ENCODE results near the gene ELFN2.

Gene ELFN2

GRCh38 chr22:37425800-37426705, 1.2 kb downstream of the ELFN2 start:
- TF ChIP-seq TCF12 (IDR thresholded peaks at IDR 0.05; ENCODE audit: low read depth): no peak
- no peak for TF ChIP-seq CEBPB (IDR thresholded peaks at IDR 0.05)
- TF ChIP-seq MAX (IDR thresholded peaks at IDR 0.05): no peak
- TF ChIP-seq FOXM1 (IDR thresholded peaks at IDR 0.05; ENCODE audit: borderline replicate concordance, low read depth): no peak

GRCh38 chr22:37425369-37425768, 1.9 kb downstream of the ELFN2 start:
- TF ChIP-seq NFIC (IDR thresholded peaks at IDR 0.05) (no peak), TCF12 (IDR thresholded peaks at IDR 0.05; ENCODE audit: low read depth) (no peak), YY1 (IDR thresholded peaks at IDR 0.05; ENCODE audit: low read depth) (no peak), ZBTB7A (IDR thresholded peaks at IDR 0.05; ENCODE audit: low read depth) (no peak), TEAD4 (IDR thresholded peaks at IDR 0.05) (no peak), RAD21 (IDR thresholded peaks at IDR 0.05; ENCODE audit: low read depth) (no peak), MAX (IDR thresholded peaks at IDR 0.05) (no peak), CREB1 (IDR thresholded peaks at IDR 0.05; ENCODE audit: low read depth) (no peak), USF1 (IDR thresholded peaks at IDR 0.05) (no peak), REST (IDR thresholded peaks at IDR 0.05; ENCODE audit: low read depth) (no peak), TAF1 (IDR thresholded peaks at IDR 0.05; ENCODE audit: low read depth) (no peak), CEBPB (IDR thresholded peaks at IDR 0.05) (no peak), FOXM1 (IDR thresholded peaks at IDR 0.05; ENCODE audit: borderline replicate concordance, low read depth) (no peak), EGR1 (IDR thresholded peaks at IDR 0.05) (no peak), EP300 (IDR thresholded peaks at IDR 0.05; ENCODE audit: borderline replicate concordance) (no peak)

GRCh38 chr22:37423283-37423682, 4.0 kb downstream of the ELFN2 start:
- no peak for TF ChIP-seq EP300 (IDR thresholded peaks at IDR 0.05; ENCODE audit: borderline replicate concordance)
- TF ChIP-seq TAF1 (IDR thresholded peaks at IDR 0.05; ENCODE audit: low read depth): no peak
- TF ChIP-seq CREB1 (IDR thresholded peaks at IDR 0.05; ENCODE audit: low read depth): no peak
- no peak for TF ChIP-seq TEAD4 (IDR thresholded peaks at IDR 0.05)
- no peak for TF ChIP-seq CEBPB (IDR thresholded peaks at IDR 0.05)
- TF ChIP-seq REST (IDR thresholded peaks at IDR 0.05; ENCODE audit: low read depth): no peak
- TF ChIP-seq TCF12 (IDR thresholded peaks at IDR 0.05; ENCODE audit: low read depth): no peak
- no peak for TF ChIP-seq MAX (IDR thresholded peaks at IDR 0.05)
- TF ChIP-seq RAD21 (IDR thresholded peaks at IDR 0.05; ENCODE audit: low read depth): no peak
- no peak for TF ChIP-seq EGR1 (IDR thresholded peaks at IDR 0.05)
- TF ChIP-seq USF1 (IDR thresholded peaks at IDR 0.05): no peak
- TF ChIP-seq ZBTB7A (IDR thresholded peaks at IDR 0.05; ENCODE audit: low read depth): no peak
- TF ChIP-seq YY1 (IDR thresholded peaks at IDR 0.05; ENCODE audit: low read depth): no peak
- no peak for TF ChIP-seq NFIC (IDR thresholded peaks at IDR 0.05)
- no peak for TF ChIP-seq FOXM1 (IDR thresholded peaks at IDR 0.05; ENCODE audit: borderline replicate concordance, low read depth)

GRCh38 chr22:37421468-37421877, 5.8 kb downstream of the ELFN2 start:
- TF ChIP-seq CREB1 (IDR thresholded peaks at IDR 0.05; ENCODE audit: low read depth) (no peak), YY1 (IDR thresholded peaks at IDR 0.05; ENCODE audit: low read depth) (no peak), ZBTB7A (IDR thresholded peaks at IDR 0.05; ENCODE audit: low read depth) (no peak)

GRCh38 chr22:37420686-37421467, 6.4 kb downstream of the ELFN2 start:
- TF ChIP-seq ZBTB7A (IDR thresholded peaks at IDR 0.05; ENCODE audit: low read depth): no peak
- TF ChIP-seq TEAD4 (IDR thresholded peaks at IDR 0.05): no peak
- no peak for TF ChIP-seq TAF1 (IDR thresholded peaks at IDR 0.05; ENCODE audit: low read depth)
- no peak for TF ChIP-seq FOXM1 (IDR thresholded peaks at IDR 0.05; ENCODE audit: borderline replicate concordance, low read depth)
- TF ChIP-seq TCF12 (IDR thresholded peaks at IDR 0.05; ENCODE audit: low read depth): no peak
- TF ChIP-seq NFIC (IDR thresholded peaks at IDR 0.05): no peak
- TF ChIP-seq RAD21 (IDR thresholded peaks at IDR 0.05; ENCODE audit: low read depth): no peak
- no peak for TF ChIP-seq MAX (IDR thresholded peaks at IDR 0.05)
- no peak for TF ChIP-seq YY1 (IDR thresholded peaks at IDR 0.05; ENCODE audit: low read depth)
- TF ChIP-seq EGR1 (IDR thresholded peaks at IDR 0.05): no peak
- no peak for TF ChIP-seq REST (IDR thresholded peaks at IDR 0.05; ENCODE audit: low read depth)
- TF ChIP-seq CREB1 (IDR thresholded peaks at IDR 0.05; ENCODE audit: low read depth): no peak
- no peak for TF ChIP-seq EP300 (IDR thresholded peaks at IDR 0.05; ENCODE audit: borderline replicate concordance)

Measured in Ishikawa (cell line).